Measurements from ENCODE around the gene FGF12. TPM values are rescaled to one million over a fixed set of nuclear protein-coding genes. Genes with fewer than 3 reads are reported as not detected.
"Not testable (repeated sequence)": the region's sequence is repeated elsewhere in the genome, so short reads cannot be mapped to it uniquely, and the experiment has no call there.

Gene FGF12
- total RNA-seq, 1 experiment from 2014 or later = not detected

- no peak for DNase-seq (ENCODE audit: low read depth)
Observed at GRCh38 chr3:192597506-192597905, 129.8 kb downstream of the FGF12 start.

GRCh38 chr3:192578729-192579128, 148.6 kb downstream of the FGF12 start:
- DNase-seq (ENCODE audit: low read depth) = no peak

- DNase-seq (ENCODE audit: low read depth) = no peak
Observed at GRCh38 chr3:192577811-192578210, 149.5 kb downstream of the FGF12 start.

GRCh38 chr3:192577271-192577670, 150.1 kb downstream of the FGF12 start:
- no peak for DNase-seq (ENCODE audit: low read depth)

- not testable (repeated sequence) for DNase-seq (ENCODE audit: low read depth)
Observed at GRCh38 chr3:192576704-192577103, 150.6 kb downstream of the FGF12 start.

GRCh38 chr3:192575879-192576506, 151.3 kb downstream of the FGF12 start:
- DNase-seq (ENCODE audit: low read depth) = no peak

GRCh38 chr3:192573240-192573639, 154.1 kb downstream of the FGF12 start:
- DNase-seq (ENCODE audit: low read depth) = no peak

- peak; percentile 21 for DNase-seq (ENCODE audit: low read depth)
Observed at GRCh38 chr3:192570821-192571791, 156.2 kb downstream of the FGF12 start.

- DNase-seq (ENCODE audit: low read depth) = no peak
Observed at GRCh38 chr3:192570315-192570714, 157.0 kb downstream of the FGF12 start.

GRCh38 chr3:192566706-192567290, 160.5 kb downstream of the FGF12 start:
- peak; percentile 69 for DNase-seq (ENCODE audit: low read depth)

- DNase-seq (ENCODE audit: low read depth) = no peak
Observed at GRCh38 chr3:192564611-192565010, 162.7 kb downstream of the FGF12 start.

- DNase-seq (ENCODE audit: low read depth) = no peak
Observed at GRCh38 chr3:192563417-192563816, 163.9 kb downstream of the FGF12 start.

- DNase-seq (ENCODE audit: low read depth) = no peak
Observed at GRCh38 chr3:192553707-192554106, 173.6 kb downstream of the FGF12 start.

GRCh38 chr3:192550356-192550755, 177.0 kb downstream of the FGF12 start:
- no peak for DNase-seq (ENCODE audit: low read depth)

- DNase-seq (ENCODE audit: low read depth) = no peak
Observed at GRCh38 chr3:192545333-192545732, 182.0 kb downstream of the FGF12 start.

GRCh38 chr3:192543163-192543562, 184.2 kb downstream of the FGF12 start:
- DNase-seq (ENCODE audit: low read depth) = no peak

- DNase-seq (ENCODE audit: low read depth) = no peak
Observed at GRCh38 chr3:192516820-192517219, 210.5 kb downstream of the FGF12 start.

GRCh38 chr3:192515664-192516045, 211.7 kb downstream of the FGF12 start:
- no peak for DNase-seq (ENCODE audit: low read depth)

GRCh38 chr3:192514754-192515663, 212.3 kb downstream of the FGF12 start:
- no peak for DNase-seq (ENCODE audit: low read depth)

GRCh38 chr3:192514081-192514753, 213.1 kb downstream of the FGF12 start:
- DNase-seq (ENCODE audit: low read depth) = no peak

GRCh38 chr3:192505731-192506130, 221.6 kb downstream of the FGF12 start:
- DNase-seq (ENCODE audit: low read depth) = no peak
